Measurements from ENCODE around the gene NOP9. TPM values are rescaled to one million over a fixed set of nuclear protein-coding genes. Genes with fewer than 3 reads are reported as not detected.

The NOP9 gene
- total and polyA plus RNA-seq, 9 of the 15 experiments (the other 6 are each of a cell fraction or from before 2014, with no cell fraction given), result 1.0 to 27.9 (median 15.1) TPM

DNA sequence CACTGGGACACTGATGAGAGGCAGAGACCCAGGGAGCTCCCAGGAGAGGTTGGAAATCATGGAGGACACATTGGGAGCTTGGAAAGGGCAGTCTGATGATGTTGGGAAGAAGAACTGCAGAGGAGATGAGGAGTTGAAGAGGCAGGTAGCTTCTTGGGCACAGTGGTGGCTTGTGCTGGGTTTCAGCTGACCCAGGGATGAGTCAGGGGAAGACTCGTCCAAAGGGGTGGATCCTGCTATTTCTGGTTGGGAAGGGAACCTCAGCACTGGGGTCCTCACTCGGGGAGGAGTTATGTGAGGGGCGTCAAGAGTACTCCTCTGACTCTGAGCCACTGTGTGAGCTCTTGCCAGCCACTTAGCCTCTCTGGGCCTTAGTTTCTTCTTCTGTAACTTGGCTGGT, 23.7 kb downstream of the NOP9 start:
- H2AFZ ChIP-seq (ENCODE audit: low read depth, low read length), result no peak overlapping the region
- H3K4me3 ChIP-seq, result no peak overlapping the region
- in situ Hi-C loops (cut with MboI) (no loop called here), intact Hi-C loops (cut with micrococcal nuclease) (no loop called here)
- H3K27ac ChIP-seq (ENCODE audit: extremely low read depth, low read depth, low read length), result no peak overlapping the region
- H3K9me3 ChIP-seq (replicated peaks; ENCODE audit: control insufficient read depth, insufficient read depth, low read depth, low read length), result no peaks in the 10 kb centered on the region
- no peak for ATAC-seq
- H3K36me3 ChIP-seq (ENCODE audit: control insufficient read depth, insufficient read depth, low read length), result no peaks in the 10 kb centered on the region
- 0% methylated on average over 3 of the region's 3 CpGs for WGBS (ENCODE audit: insufficient coverage, low coverage, missing lambda C conversion rate)
- H3K27me3 ChIP-seq (ENCODE audit: control insufficient read depth in 2 of 2, insufficient read depth in 2 of 2, low read length in 2 of 2), result no peaks in the 10 kb centered on the region
- POLR2A ChIA-PET, result interaction anchor here (0.6 to 1.2 kb wide), 2 partner anchors 116 to 1540 kb away, joined by 3 read pairs; no protein-coding TSS in a partner anchor
- no peaks in the 10 kb centered on the region for H3K79me2 ChIP-seq (ENCODE audit: control insufficient read depth, insufficient read depth, low read length)
- H3K4me1 ChIP-seq (replicated peaks in 1 of 2; ENCODE audit: control insufficient read depth in 2 of 2, insufficient read depth in 2 of 2, low read length in 2 of 2), result peaks cover 0 to 4% of the 10 kb centered on the region in 2 experiments; a peak in 4 of 5 replicates
- FAIRE-seq, result no peak
- H4K20me1 ChIP-seq (replicated peaks; ENCODE audit: control insufficient read depth, insufficient read depth, low read length), result no peaks in the 10 kb centered on the region
- no peak overlapping the region for H3K9ac ChIP-seq (ENCODE audit: insufficient read depth in 1 of 2, low read depth in 2 of 2, low read length in 2 of 2)
- H3K9me1 ChIP-seq (ENCODE audit: control insufficient read depth, insufficient read depth, low read length), result no peaks in the 10 kb centered on the region
- no peak for DNase-seq (ENCODE audit: extremely low read depth in 1 of 4, low spot score in 3 of 4)
- H3K4me2 ChIP-seq (ENCODE audit: insufficient read depth, low read length), result no peak overlapping the region
- TF ChIP-seq ELF1 (tag; IDR thresholded peaks at IDR 0.05), result no peak
- CTCF ChIA-PET (ENCODE audit: low intra/inter-chr PET ratio), result no interaction called here
- BruUV-seq (replicated peaks), result no TSS peak

DNA sequence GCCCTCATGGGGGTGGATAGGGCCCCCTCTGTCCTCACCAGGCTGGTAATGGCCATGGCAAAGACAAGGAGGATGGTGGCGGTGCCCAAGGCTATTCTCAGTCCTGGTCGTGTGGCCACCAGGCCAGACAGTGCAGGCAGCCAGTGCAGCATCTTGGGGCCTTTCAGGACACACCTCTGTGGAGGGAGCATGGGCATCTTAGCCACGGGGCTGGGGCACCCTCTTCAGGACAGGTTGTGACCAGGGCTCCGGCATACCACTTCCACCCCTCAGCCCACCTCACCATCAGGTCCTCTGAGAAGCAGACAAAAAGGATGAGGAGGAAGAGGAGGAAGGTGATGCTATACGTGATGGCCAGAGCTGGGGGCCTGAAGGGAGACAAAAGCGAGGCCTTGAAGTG, 24.4 kb downstream of the NOP9 start:
- no peaks in the 10 kb centered on the region for H3K9me3 ChIP-seq (replicated peaks; ENCODE audit: control insufficient read depth, insufficient read depth, low read depth, low read length)
- no peak overlapping the region for H3K9ac ChIP-seq (ENCODE audit: insufficient read depth in 1 of 2, low read depth in 2 of 2, low read length in 2 of 2)
- H3K4me3 ChIP-seq, result no peak overlapping the region
- H3K9me1 ChIP-seq (ENCODE audit: control insufficient read depth, insufficient read depth, low read length), result no peaks in the 10 kb centered on the region
- H4K20me1 ChIP-seq (replicated peaks; ENCODE audit: control insufficient read depth, insufficient read depth, low read length), result no peaks in the 10 kb centered on the region
- H3K4me2 ChIP-seq (ENCODE audit: insufficient read depth, low read length), result no peak overlapping the region
- CTCF ChIA-PET (ENCODE audit: low intra/inter-chr PET ratio), result no interaction called here
- ATAC-seq (no peak), DNase-seq (ENCODE audit: extremely low read depth in 1 of 4, low spot score in 3 of 4) (no peak), FAIRE-seq (no peak)
- H2AFZ ChIP-seq (ENCODE audit: low read depth, low read length), result no peak overlapping the region
- no peaks in the 10 kb centered on the region for H3K79me2 ChIP-seq (ENCODE audit: control insufficient read depth, insufficient read depth, low read length)
- in situ Hi-C loops (cut with MboI), result no loop called here
- POLR2A ChIA-PET, result interaction anchor here (0.6 to 0.8 kb wide), 2 partner anchors 106 to 1540 kb away, joined by 3 to 4 read pairs; partner anchors contain the start of genes CBLN3 and KHNYN
- peaks cover 0 to 4% of the 10 kb centered on the region in 2 experiments; a peak in 4 of 5 replicates for H3K4me1 ChIP-seq (replicated peaks in 1 of 2; ENCODE audit: control insufficient read depth in 2 of 2, insufficient read depth in 2 of 2, low read length in 2 of 2)
- no peak for TF ChIP-seq KLF10 (CRISPR knock-in tag; IDR thresholded peaks at IDR 0.05)
- no peak for TF ChIP-seq NCOA4 (IDR thresholded peaks at IDR 0.05; ENCODE audit: partially characterized antibody)
- TF ChIP-seq FIP1L1 (IDR thresholded peaks at IDR 0.05; ENCODE audit: low read depth, low read length, poor library complexity, severe bottlenecking), result no peak
- TF ChIP-seq, protein P1, sequence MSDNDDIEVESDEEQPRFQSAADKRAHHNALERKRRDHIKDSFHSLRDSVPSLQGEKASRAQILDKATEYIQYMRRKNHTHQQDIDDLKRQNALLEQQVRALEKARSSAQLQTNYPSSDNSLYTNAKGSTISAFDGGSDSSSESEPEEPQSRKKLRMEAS (CRISPR knock-in tag; IDR thresholded peaks at IDR 0.05), result no peak
- no peak for TF ChIP-seq U2AF1 (optimal IDR thresholded peaks at IDR 0.05; ENCODE audit: low read depth, low read length)
- TF ChIP-seq POLR2AphosphoS5 (IDR thresholded peaks at IDR 0.05; ENCODE audit: control insufficient read depth, insufficient read depth, low read depth, low read length), result no peak
- TF ChIP-seq HDAC2 (IDR thresholded peaks at IDR 0.05), result no peak
- H3K27ac ChIP-seq (ENCODE audit: extremely low read depth, low read depth, low read length), result no peak overlapping the region
- no peaks in the 10 kb centered on the region for H3K36me3 ChIP-seq (ENCODE audit: control insufficient read depth, insufficient read depth, low read length)
- BruUV-seq (replicated peaks), result no TSS peak
- 19% methylated on average over 4 of the region's 6 CpGs for WGBS (ENCODE audit: insufficient coverage, low coverage, missing lambda C conversion rate)
- H3K27me3 ChIP-seq (ENCODE audit: control insufficient read depth in 2 of 2, insufficient read depth in 2 of 2, low read length in 2 of 2), result no peaks in the 10 kb centered on the region
- intact Hi-C loops (cut with micrococcal nuclease), result no loop called here
